A549 (cell line): ENCODE results near the gene ZNF275. TPM values are rescaled to one million over a fixed set of nuclear protein-coding genes. Genes with fewer than 3 reads are reported as not detected.
A peak's percentile ranks its signal among the peaks of the same experiment; 100 is the strongest.
"Not testable (repeated sequence)": the region's sequence is repeated elsewhere in the genome, so short reads cannot be mapped to it uniquely, and the experiment has no call there.

Experiments used
- ATAC-seq, 2 experiments: fragments of 200-7000 bp in 1 of 2; fragments of >200 bp in 1 of 2; cut with Nextera tagmentation in 1 of 2; cut with Tn5 transposase in 1 of 2; 3 replicates each; pipeline versions ENCODE4 v1.8.0 to v1.9.1; 2018 to 2020; ENCODE audit warnings: mild to moderate bottlenecking in 1 of 2, moderate library complexity in 1 of 2
- CTCF ChIA-PET: fragments of 300-600 bp; sonication (Branson Sonifier 250); formaldehyde crosslinking; extraction: SDS; loops from one replicate; lab custom pipeline; 2021; ENCODE audit warnings: antibody characterized with exemption, inconsistent platforms; lab: Yijun Ruan, JAX
- POLR2A ChIA-PET: fragments of 350-600 bp; formaldehyde crosslinking; extraction: SDS; loops from one replicate; lab custom pipeline; 2021; ENCODE audit warnings: antibody characterized with exemption, inconsistent platforms; lab: Yijun Ruan, JAX
- DNase-seq, 2 experiments: peaks; one replicate each; pipeline versions ENCODE4 v3.0.0 to v3.0.0-alpha.2; 2011 to 2016; ENCODE audit warnings: low read depth in 1 of 2, low spot score in 1 of 2
- FAIRE-seq: peaks from 2 replicates; lab custom pipeline; 2011; peaks lifted over from hg19 to GRCh38; lab: Jason Lieb, UNC
- H3K27ac ChIP-seq, 2 experiments: fragments of >200 bp; sonication (Bioruptor Twin); formaldehyde crosslinking; 3 replicates each; pipeline ENCODE4 v1.5.1; 2016 to 2017
- H3K4me1 ChIP-seq: fragments of >200 bp; sonication (Bioruptor Twin); formaldehyde crosslinking; 3 replicates; pipeline ENCODE4 v1.6.1; 2016
- H3K4me2 ChIP-seq: fragments of >200 bp; sonication (Bioruptor Twin); formaldehyde crosslinking; 3 replicates; pipeline ENCODE4 v1.6.1; 2016
- H3K4me3 ChIP-seq: fragments of >200 bp; sonication (Bioruptor Twin); formaldehyde crosslinking; 3 replicates; pipeline ENCODE4 v1.5.1; 2016
- H3K9me3 ChIP-seq: fragments of >200 bp; sonication (Bioruptor Twin); formaldehyde crosslinking; 3 replicates; pipeline ENCODE4 v1.6.1; 2016
- CHD4 ChIP-seq: fragments of 200-600 bp; sonication (generic); IDR thresholded peaks from 2 replicates; pipeline ENCODE4 v1.6.1; 2016; ENCODE audit warnings: antibody characterized with exemption, mild to moderate bottlenecking, borderline replicate concordance
- E2F6 ChIP-seq: IDR thresholded peaks from 2 replicates; pipeline ENCODE4 v1.6.1; 2012; ENCODE audit warnings: low read depth, borderline replicate concordance
- HOXA7 ChIP-seq: fragments of 250-450 bp; sonication (Bioruptor Pico); IDR thresholded peaks from 2 replicates; pipeline ENCODE4 v1.5.0; 2020; ENCODE audit warnings: mild to moderate bottlenecking, moderate library complexity
- JUN ChIP-seq, 2 experiments: fragments of >200 bp; sonication (Bioruptor Twin); formaldehyde crosslinking; IDR thresholded peaks; 2 replicates in 1 of 2; 3 replicates in 1 of 2; pipeline ENCODE4 v1.6.1; 2016 to 2017
- MAZ ChIP-seq: fragments of 150-350 bp; IDR thresholded peaks from 2 replicates; pipeline ENCODE4 v1.6.1; 2014; ENCODE audit warnings: antibody characterized with exemption, low read depth, low read length, borderline replicate concordance
- NPAS2 ChIP-seq: fragments of 250-450 bp; sonication (Bioruptor Pico); IDR thresholded peaks from 2 replicates; pipeline ENCODE4 v1.8.0; 2022; ENCODE audit warnings: mild to moderate bottlenecking, moderate library complexity, borderline replicate concordance
- NR3C1 ChIP-seq: fragments of >200 bp; sonication (Bioruptor Twin); formaldehyde crosslinking; IDR thresholded peaks from 3 replicates; pipeline ENCODE4 v1.6.1; 2017
- PHF8 ChIP-seq: fragments of 200-600 bp; sonication (generic); IDR thresholded peaks from 2 replicates; pipeline ENCODE4 v1.6.1; 2016; ENCODE audit warnings: low read depth, mild to moderate bottlenecking, antibody characterized with exemption, moderate library complexity, borderline replicate concordance
- POLR2A ChIP-seq: IDR thresholded peaks from 2 replicates; pipeline ENCODE4 v1.6.1; 2012; ENCODE audit warnings: mild to moderate bottlenecking, low read length
- ZNF302 ChIP-seq: fragments of 250-450 bp; sonication (Bioruptor Pico); IDR thresholded peaks from 2 replicates; pipeline ENCODE4 v1.9.0; 2021; ENCODE audit warnings: inconsistent platforms, mild to moderate bottlenecking, moderate library complexity
- WGBS: methylation state at CpG from one replicate; pipeline ENCODE4 v1.1.6; 2017; ENCODE audit errors: missing lambda C conversion rate; 5-methylcytosine and 5-hydroxymethylcytosine counted together
- polyA minus RNA-seq: library from RNA; depleted of rRNA, polyadenylated mRNA; stranded (reverse); fragments of >200 nt; gene quantifications from 2 replicates; pipeline ENCODE4 v1.2.3, GENCODE V29; 2011; rRNA and poly(A)+ RNA removed
- polyA plus RNA-seq, 4 experiments: library from polyadenylated mRNA; depleted of rRNA in 3 of 4; stranded (reverse); fragments of >200 nt; fragmentation: RNase III in 1 of 4; extraction: RNeasy Plus Mini Kit Qiagen cat#74134 plus additional on column Dnase treatment in 1 of 4; gene quantifications; 2 replicates in 3 of 4; 3 replicates in 1 of 4; pipeline ENCODE4 v1.2.3, GENCODE V29; 2011 to 2017
- TF ChIP-seq, protein P1 (sequence below): IDR thresholded peaks from 2 replicates; pipeline ENCODE4 v1.6.1; 2012

ZNF275 gene, protein sequence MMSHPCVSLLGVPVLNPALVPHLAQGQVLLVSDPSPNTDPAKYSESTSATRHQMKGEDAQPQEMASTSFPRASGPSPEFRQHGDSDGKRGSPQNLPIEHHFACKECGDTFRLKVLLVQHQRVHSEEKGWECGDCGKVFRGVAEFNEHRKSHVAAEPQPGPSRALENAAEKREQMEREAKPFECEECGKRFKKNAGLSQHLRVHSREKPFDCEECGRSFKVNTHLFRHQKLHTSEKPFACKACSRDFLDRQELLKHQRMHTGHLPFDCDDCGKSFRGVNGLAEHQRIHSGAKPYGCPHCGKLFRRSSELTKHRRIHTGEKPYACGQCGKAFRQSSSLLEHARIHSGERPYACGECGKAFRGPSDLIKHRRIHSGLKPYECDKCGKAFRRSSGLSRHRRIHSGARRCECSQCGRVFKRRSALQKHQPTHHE
- polyA plus RNA-seq (2011; rRNA removed) (6.5 and 6.9 TPM in 2 replicates), polyA plus RNA-seq (2017; fragmentation: RNase III; extraction: RNeasy Plus Mini Kit Qiagen cat#74134 plus additional on column Dnase treatment) (3.2 to 3.6 TPM (median 3.3 TPM) in 3 replicates), polyA minus RNA-seq (8.6 TPM in 2 replicates)
- 2.1 and 2.9 TPM in 2 replicates for polyA plus RNA-seq (2012; cell fraction: cytosol; rRNA removed)
- polyA plus RNA-seq (2012; cell fraction: nucleus; rRNA removed) = 4.9 and 7.2 TPM in 2 replicates

DNA sequence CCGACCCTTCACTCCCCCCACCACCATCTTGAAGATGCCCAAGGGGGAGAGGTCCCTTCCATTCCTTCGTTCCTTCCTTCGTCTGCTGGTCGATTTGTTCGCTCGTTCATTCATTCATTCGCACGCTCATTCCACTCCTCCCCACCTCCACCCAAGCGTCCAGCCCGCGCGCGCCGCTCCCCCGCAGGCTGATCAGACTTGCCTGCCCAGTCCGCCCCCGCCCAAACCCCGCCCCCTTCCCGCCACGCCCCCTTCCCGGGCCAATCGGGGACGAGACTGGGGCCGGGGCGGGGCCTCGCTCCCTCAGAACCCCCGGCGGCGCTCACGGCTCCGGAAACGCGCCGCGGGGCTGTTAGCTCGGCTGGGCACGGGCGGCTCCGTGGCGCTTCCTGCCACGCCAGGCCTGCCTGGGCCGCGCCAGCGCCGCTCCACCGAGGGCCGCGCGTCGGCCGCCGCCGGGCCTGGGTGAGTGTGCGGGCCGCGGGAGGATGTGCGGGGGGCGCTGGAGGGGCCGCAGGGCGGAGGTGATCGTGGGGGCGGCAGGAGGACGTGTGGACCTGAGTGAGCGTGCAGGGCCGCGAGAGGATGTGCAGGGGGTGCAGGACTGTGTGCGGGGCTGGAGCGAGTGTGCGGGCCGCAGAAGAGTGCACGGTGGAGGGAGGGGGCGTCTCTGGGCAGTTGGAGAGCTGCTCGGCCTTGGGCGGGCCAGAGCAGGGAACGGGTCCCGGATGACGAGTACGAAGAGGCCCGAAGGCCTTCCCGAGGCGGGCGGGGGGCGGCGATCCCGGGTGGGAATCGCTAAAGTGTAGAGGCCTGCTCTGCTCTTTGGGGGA, at the start of gene ZNF275:
TSS of gene ZNF275 (plus strand) at position 333 of the 833 bp plus-strand sequence. CDS start 2,527 bp downstream, outside the sequence.
- peak within 1 kb of the TSS; percentile 62 to 96 for H3K27ac ChIP-seq
- TF ChIP-seq POLR2A (peak; percentile 56), ZNF302 (CRISPR knock-in tag) (no peak), NR3C1 (no peak), CHD4 (no peak), HOXA7 (CRISPR knock-in tag) (no peak), NPAS2 (CRISPR knock-in tag) (no peak), PHF8 (peak; percentile 68; the same call in 1 of the 2 replicates)
- DNase-seq = peak; percentile 55 to 65
- H3K4me1 ChIP-seq = peaks cover 5% of the 10 kb centered on the region; the same call in 2 of the 3 replicates
- FAIRE-seq = no peak
- ChIA-PET POLR2A (interaction anchor here (1.0 kb wide), 1 partner anchor 10 kb away, joined by 3 read pairs; no protein-coding TSS in a partner anchor), CTCF (interaction anchor here (0.5 kb wide), 1 partner anchor 206 kb away, joined by 3 read pairs; no protein-coding TSS in a partner anchor)
- H3K4me2 ChIP-seq = peak within 1 kb of the TSS; percentile 80
- no peaks in the 10 kb centered on the region for H3K9me3 ChIP-seq
- peak; percentile 96 to 97 for ATAC-seq
- 2% methylated on average over 5 of the region's 86 CpGs for WGBS
- H3K4me3 ChIP-seq = peak within 1 kb of the TSS; percentile 91

DNA sequence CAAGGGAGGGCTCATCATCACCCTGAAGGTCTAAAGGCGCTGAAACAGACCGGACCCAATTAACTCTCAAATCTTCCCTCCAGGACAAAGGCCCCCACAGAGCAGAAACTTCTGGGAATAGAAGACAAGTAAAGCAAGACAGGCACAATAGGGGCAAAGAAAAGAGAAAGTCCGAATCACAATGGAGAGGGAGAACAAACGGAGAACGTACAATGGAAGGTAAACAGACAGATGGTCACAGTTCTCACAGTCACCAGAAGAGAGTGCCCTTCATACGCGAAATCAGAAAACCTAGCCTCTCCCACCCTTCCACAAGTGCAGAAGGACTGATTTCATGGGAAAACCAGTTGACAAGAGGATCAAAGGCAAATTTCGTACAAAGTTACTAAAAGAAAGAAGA, 48.3 kb upstream of the ZNF275 start:
- DNase-seq, POLR2A ChIA-PET, H3K4me3 ChIP-seq, H3K4me2 ChIP-seq, FAIRE-seq, CTCF ChIA-PET, ATAC-seq, H3K27ac ChIP-seq, H3K9me3 ChIP-seq, H3K4me1 ChIP-seq: not testable (repeated sequence)
- WGBS = no CpG with 5 or more reads among the region's 8 CpGs

GRCh38 chrX:153288807-153289206, 45.1 kb upstream of the ZNF275 start:
- ATAC-seq, H3K4me3 ChIP-seq, CTCF ChIA-PET, H3K4me2 ChIP-seq, DNase-seq, H3K27ac ChIP-seq, H3K9me3 ChIP-seq, H3K4me1 ChIP-seq, POLR2A ChIA-PET: not testable (repeated sequence)
- no CpG with 5 or more reads among the region's 2 CpGs for WGBS
- peak; percentile 99 for FAIRE-seq

DNA sequence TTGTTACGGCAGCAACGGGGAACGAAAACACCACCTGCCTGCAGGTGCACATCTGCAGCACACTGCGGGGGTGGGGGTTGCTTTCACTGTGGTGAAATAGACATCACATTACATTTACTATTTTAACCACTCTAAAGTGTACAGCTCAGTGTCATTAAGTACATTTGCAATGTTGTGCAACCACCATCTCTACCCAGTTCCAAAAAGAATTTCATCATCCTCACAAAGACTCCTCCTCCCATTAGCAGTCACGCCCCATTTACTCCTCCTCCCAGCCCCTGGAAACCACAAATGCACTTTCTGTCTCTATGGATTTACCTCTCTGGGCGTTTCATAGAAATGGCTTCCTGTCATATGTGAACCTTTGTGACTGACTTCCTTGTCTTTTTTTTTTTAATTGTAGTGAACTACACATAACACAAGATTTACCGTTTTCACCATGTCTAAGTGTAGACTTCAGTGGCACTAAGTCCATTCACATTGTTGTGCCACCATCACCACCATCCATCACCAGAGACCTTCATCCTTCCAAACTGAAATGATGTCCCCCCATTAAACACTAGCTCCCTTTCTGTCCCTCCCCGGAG, 40.4 kb upstream of the ZNF275 start:
- POLR2A ChIA-PET, H3K4me2 ChIP-seq, ATAC-seq, H3K4me3 ChIP-seq, H3K9me3 ChIP-seq, H3K4me1 ChIP-seq, DNase-seq, CTCF ChIA-PET, H3K27ac ChIP-seq: not testable (repeated sequence)
- WGBS = 7% methylated on average over 4 of the region's 8 CpGs
- FAIRE-seq = peak; percentile 89

DNA sequence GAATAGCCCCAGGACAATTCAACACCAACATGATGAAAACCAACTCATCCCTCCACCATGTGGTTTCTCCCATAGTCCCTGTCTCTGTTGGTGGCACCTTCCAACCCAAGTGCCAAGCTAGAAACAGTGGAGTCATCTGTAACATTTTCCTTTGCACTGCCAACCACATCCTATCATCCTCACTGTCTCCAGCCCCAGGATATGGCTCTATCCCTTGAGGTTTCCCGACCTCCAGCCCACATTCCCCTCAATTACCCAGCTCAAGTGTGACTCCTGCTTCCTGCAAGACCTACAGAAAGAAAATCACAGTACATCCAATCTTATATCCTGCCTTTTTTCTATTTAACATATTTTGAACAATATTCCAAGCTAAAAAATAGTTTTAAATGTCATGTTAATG, 36.6 kb upstream of the ZNF275 start:
- no peak for FAIRE-seq

More for the DNA sequence above, 36.6 kb upstream of the ZNF275 start:
- no peak overlapping the region for H3K4me3 ChIP-seq
- WGBS = 0% methylated on average over 1 of the region's 1 CpG
- TF ChIP-seq E2F6 (no peak), JUN (IDR thresholded peaks at IDR 0.05) (no peak), MAZ (no peak)
- TF ChIP-seq, protein P1, sequence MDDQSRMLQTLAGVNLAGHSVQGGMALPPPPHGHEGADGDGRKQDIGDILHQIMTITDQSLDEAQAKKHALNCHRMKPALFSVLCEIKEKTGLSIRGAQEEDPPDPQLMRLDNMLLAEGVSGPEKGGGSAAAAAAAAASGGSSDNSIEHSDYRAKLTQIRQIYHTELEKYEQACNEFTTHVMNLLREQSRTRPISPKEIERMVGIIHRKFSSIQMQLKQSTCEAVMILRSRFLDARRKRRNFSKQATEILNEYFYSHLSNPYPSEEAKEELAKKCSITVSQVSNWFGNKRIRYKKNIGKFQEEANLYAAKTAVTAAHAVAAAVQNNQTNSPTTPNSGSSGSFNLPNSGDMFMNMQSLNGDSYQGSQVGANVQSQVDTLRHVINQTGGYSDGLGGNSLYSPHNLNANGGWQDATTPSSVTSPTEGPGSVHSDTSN = no peak
- no peak overlapping the region for H3K4me2 ChIP-seq
- CTCF ChIA-PET = no interaction called here
- POLR2A ChIA-PET = no interaction called here
- H3K4me1 ChIP-seq = no peaks in the 10 kb centered on the region
- no peak overlapping the region for H3K27ac ChIP-seq
- H3K9me3 ChIP-seq = no peaks in the 10 kb centered on the region
- ATAC-seq (no peak), DNase-seq (no peak)
